Mesothelial cell of epicardium (in vitro differentiated cells): Measurements from ENCODE around the gene COX11. TPM values are rescaled to one million over a fixed set of nuclear protein-coding genes. Genes with fewer than 3 reads are reported as not detected.

Experiments
- DNase-seq, 2 experiments: peaks; one replicate each; pipeline ENCODE4 v3.0.0; 2021; ENCODE audit warnings: low spot score in 2 of 2; ENCODE audit not compliant: unreplicated experiment in 2 of 2
- H3K27ac Mint-ChIP-seq: 2 replicates; pipeline ENCODE4 v1.8.0; 2021; ENCODE audit warnings: mixed read lengths
- H3K27me3 Mint-ChIP-seq: 2 replicates; pipeline ENCODE4 v1.8.0; 2021; ENCODE audit warnings: low read depth, mixed read lengths
- H3K36me3 Mint-ChIP-seq: 2 replicates; pipeline ENCODE4 v1.8.0; 2021; ENCODE audit warnings: mixed read lengths
- H3K4me1 Mint-ChIP-seq: 2 replicates; pipeline ENCODE4 v1.8.0; 2021; ENCODE audit warnings: mixed read lengths
- H3K4me3 Mint-ChIP-seq: 2 replicates; pipeline ENCODE4 v1.8.0; 2021; ENCODE audit warnings: mild to moderate bottlenecking, moderate library complexity, mixed read lengths
- H3K9me3 Mint-ChIP-seq: 2 replicates; pipeline ENCODE4 v1.8.0; 2021; ENCODE audit warnings: mixed read lengths
- CTCF ChIP-seq: fragments of 200-600 bp; sonication (generic); IDR thresholded peaks from one replicate; pipeline ENCODE4 v1.5.0; 2021; ENCODE audit warnings: antibody characterized with exemption; ENCODE audit not compliant: unreplicated experiment
- total RNA-seq: library from RNA; stranded (reverse); gene quantifications from 3 replicates; pipeline ENCODE4 v1.2.1, GENCODE V29; 2021

The COX11 gene
- total RNA-seq, 1 donor from 2014 or later: 55.0 TPM

- TF ChIP-seq CTCF: no peak
- peaks cover 10% of the 10 kb centered on the region for H3K9me3 Mint-ChIP-seq
- no peaks in the 10 kb centered on the region for H3K27me3 Mint-ChIP-seq
- H3K27ac Mint-ChIP-seq: no peak overlapping the region
- peaks cover 13% of the 10 kb centered on the region for H3K36me3 Mint-ChIP-seq
- peaks cover 1% of the 10 kb centered on the region for H3K4me1 Mint-ChIP-seq
- DNase-seq: no peak
- H3K4me3 Mint-ChIP-seq: no peak overlapping the region
These were observed 4.1 kb upstream of the COX11 start for GRCh38 chr17:54972406-54973138.

GRCh38 chr17:54971901-54972300 is 3.4 kb upstream of the COX11 start:
- no peak overlapping the region for H3K27ac Mint-ChIP-seq
- peaks cover 11% of the 10 kb centered on the region for H3K36me3 Mint-ChIP-seq
- DNase-seq: no peak
- peaks cover 8% of the 10 kb centered on the region for H3K9me3 Mint-ChIP-seq
- peaks cover 8% of the 10 kb centered on the region for H3K4me1 Mint-ChIP-seq
- H3K27me3 Mint-ChIP-seq: no peaks in the 10 kb centered on the region
- no peak for TF ChIP-seq CTCF
- no peak overlapping the region for H3K4me3 Mint-ChIP-seq

- no peak for DNase-seq
- TF ChIP-seq CTCF: no peak
- Mint-ChIP-seq H3K4me1 (peaks cover 15% of the 10 kb centered on the region), H3K4me3 (no peak overlapping the region), H3K27me3 (no peaks in the 10 kb centered on the region), H3K9me3 (peaks cover 4% of the 10 kb centered on the region), H3K27ac (no peak overlapping the region), H3K36me3 (peaks cover 7% of the 10 kb centered on the region)
These were observed 2.7 kb upstream of the COX11 start for GRCh38 chr17:54971147-54971546.

- no peak for DNase-seq
- Mint-ChIP-seq H3K9me3 (no peaks in the 10 kb centered on the region), H3K27ac (no peak overlapping the region), H3K36me3 (peaks cover 4% of the 10 kb centered on the region), H3K4me3 (peak overlapping the region; percentile 15), H3K27me3 (no peaks in the 10 kb centered on the region), H3K4me1 (peaks cover 19% of the 10 kb centered on the region)
- TF ChIP-seq CTCF: no peak
These were observed 1.5 kb upstream of the COX11 start for GRCh38 chr17:54969658-54970572.

GRCh38 chr17:54968988-54969332 is 506 bp upstream of the COX11 start:
- H3K4me1 Mint-ChIP-seq: peaks cover 19% of the 10 kb centered on the region
- no peaks in the 10 kb centered on the region for H3K27me3 Mint-ChIP-seq
- no peaks in the 10 kb centered on the region for H3K9me3 Mint-ChIP-seq
- H3K36me3 Mint-ChIP-seq: peaks cover 2% of the 10 kb centered on the region
- H3K27ac Mint-ChIP-seq: no peak overlapping the region
- no peak for TF ChIP-seq CTCF
- no peak for DNase-seq
- H3K4me3 Mint-ChIP-seq: no peak overlapping the region
